BLaER1 treated with 17β-estradiol and CSF1 and Interleukin-3, amounts not matched to agents 10 nM and 100 nM (cell line): ENCODE measurements around the gene HTT-AS.
A peak's percentile ranks its signal among the peaks of the same experiment; 100 is the strongest.

ENCODE experiments used
- H3K27ac ChIP-seq, 11 experiments: shearing (Covaris generic); formaldehyde crosslinking; 2 replicates each; pipeline ENCODE4 v1.8.1; 2022
- H3K27me3 ChIP-seq, 11 experiments: shearing (Covaris generic); formaldehyde crosslinking; 2 replicates each; pipeline ENCODE4 v1.8.1; 2022
- H3K36me3 ChIP-seq, 11 experiments: shearing (Covaris generic); formaldehyde crosslinking; 2 replicates each; pipeline ENCODE4 v1.8.1; 2022
- H3K4me1 ChIP-seq, 10 experiments: shearing (Covaris generic); formaldehyde crosslinking; 2 replicates each; pipeline ENCODE4 v1.8.1; 2022
- H3K4me2 ChIP-seq, 11 experiments: shearing (Covaris generic); formaldehyde crosslinking; 2 replicates each; pipeline ENCODE4 v1.8.1; 2022
- H3K4me3 ChIP-seq, 10 experiments: shearing (Covaris generic); formaldehyde crosslinking; 2 replicates each; pipeline ENCODE4 v1.8.1; 2022
- H3K9ac ChIP-seq, 11 experiments: shearing (Covaris generic); formaldehyde crosslinking; 2 replicates each; pipeline ENCODE4 v1.8.1; 2022
- H3K9me3 ChIP-seq, 11 experiments: shearing (Covaris generic); formaldehyde crosslinking; replicated peaks in 1 of 11; 2 replicates each; pipeline ENCODE4 v1.8.1; 2022
- H4K20me1 ChIP-seq, 11 experiments: shearing (Covaris generic); formaldehyde crosslinking; 2 replicates each; pipeline ENCODE4 v1.8.1; 2022
- Cebpa-rat ChIP-seq, 11 experiments: shearing (Covaris generic); IDR thresholded peaks; 2 replicates each; pipeline ENCODE4 v1.8.1; 2022

HTT-AS gene

GRCh38 chr4:3082925-3083515, 8.7 kb upstream of the HTT-AS start:
- no peak for TF ChIP-seq Cebpa-rat (IDR thresholded peaks at IDR 0.05)
- Histone ChIP-seq H3K9ac (no peak overlapping the region), H3K4me2 (no peak overlapping the region), H4K20me1 (peaks cover 75 to 100% (median 96%) of the 10 kb centered on the region in 11 experiments; a peak in 21 of 22 replicates), H3K36me3 (peaks cover 15 to 38% (median 28%) of the 10 kb centered on the region in 11 experiments), H3K9me3 (no peaks in the 10 kb centered on the region), H3K4me3 (no peak overlapping the region), H3K27me3 (no peaks in the 10 kb centered on the region), H3K27ac (no peak overlapping the region), H3K4me1 (peaks cover 15 to 33% (median 22%) of the 10 kb centered on the region in 10 experiments)

DNA sequence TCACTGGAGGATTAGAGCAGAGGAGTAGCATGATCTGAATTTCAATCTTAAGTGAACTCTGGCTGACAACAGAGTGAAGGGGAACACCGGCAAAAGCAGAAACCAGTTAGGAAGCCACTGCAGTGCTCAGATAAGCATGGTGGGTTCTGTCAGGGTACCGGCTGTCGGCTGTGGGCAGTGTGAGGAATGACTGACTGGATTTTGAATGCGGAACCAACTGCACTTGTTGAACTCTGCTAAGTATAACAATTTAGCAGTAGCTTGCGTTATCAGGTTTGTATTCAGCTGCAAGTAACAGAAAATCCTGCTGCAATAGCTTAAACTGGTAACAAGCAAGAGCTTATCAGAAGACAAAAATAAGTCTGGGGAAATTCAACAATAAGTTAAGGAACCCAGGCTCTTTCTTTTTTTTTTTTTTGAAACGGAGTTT, 5.4 kb upstream of the HTT-AS start:
- peaks cover 39 to 57% (median 43%) of the 10 kb centered on the region in 10 experiments for H3K4me1 ChIP-seq
- peaks cover 78 to 96% (median 92%) of the 10 kb centered on the region in 11 experiments for H4K20me1 ChIP-seq

GRCh38 chr4:3077796-3078195, 3.5 kb upstream of the HTT-AS start:
- Histone ChIP-seq H3K27me3 (no peaks in the 10 kb centered on the region), H3K4me3 (no peak overlapping the region)

More for the DNA sequence above, 5.4 kb upstream of the HTT-AS start:
- no peaks in the 10 kb centered on the region for H3K9me3 ChIP-seq
- TF ChIP-seq Cebpa-rat (IDR thresholded peaks at IDR 0.05) = no peak
- H3K4me3 ChIP-seq = no peak overlapping the region
- H3K4me2 ChIP-seq = peak overlapping the region in 8 of 11 experiments; percentile 56 to 98 (median 92); a peak in 9 of 22 replicates
- no peak overlapping the region for H3K27ac ChIP-seq
- peaks cover 0 to 18% (median 4%) of the 10 kb centered on the region in 11 experiments; a peak in 10 of 22 replicates for H3K36me3 ChIP-seq
- no peak overlapping the region for H3K9ac ChIP-seq
- no peaks in the 10 kb centered on the region for H3K27me3 ChIP-seq

DNA sequence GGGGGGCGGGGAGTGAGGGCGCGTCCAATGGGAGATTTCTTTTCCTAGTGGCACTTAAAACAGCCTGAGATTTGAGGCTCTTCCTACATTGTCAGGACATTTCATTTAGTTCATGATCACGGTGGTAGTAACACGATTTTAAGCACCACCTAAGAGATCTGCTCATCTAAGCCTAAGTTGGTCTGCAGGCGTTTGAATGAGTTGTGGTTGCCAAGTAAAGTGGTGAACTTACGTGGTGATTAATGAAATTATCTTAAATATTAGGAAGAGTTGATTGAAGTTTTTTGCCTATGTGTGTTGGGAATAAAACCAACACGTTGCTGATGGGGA, 1.3 kb upstream of the HTT-AS start:
- Histone ChIP-seq H3K9me3 (no peaks in the 10 kb centered on the region), H4K20me1 (peaks cover 48 to 55% (median 51%) of the 10 kb centered on the region in 11 experiments; a peak in 21 of 22 replicates), H3K27ac (peak overlapping the region in 10 of 11 experiments; percentile 42 to 95 (median 88); a peak in 18 of 22 replicates), H3K4me1 (peaks cover 46 to 54% (median 50%) of the 10 kb centered on the region in 10 experiments), H3K4me2 (peak overlapping the region; percentile 86 to 99 (median 92)), H3K9ac (peak overlapping the region; percentile 65 to 97 (median 94); a peak in 21 of 22 replicates), H3K4me3 (peak overlapping the region; percentile 75 to 97 (median 92)), H3K27me3 (no peaks in the 10 kb centered on the region), H3K36me3 (peaks cover 0 to 8% (median 0%) of the 10 kb centered on the region in 11 experiments; a peak in 3 of 22 replicates)
- TF ChIP-seq Cebpa-rat (IDR thresholded peaks at IDR 0.05) = no peak

More at GRCh38 chr4:3077796-3078195, 3.5 kb upstream of the HTT-AS start:
- Histone ChIP-seq H3K36me3 (peaks cover 0 to 18% (median 2%) of the 10 kb centered on the region in 11 experiments; a peak in 8 of 22 replicates), H3K9me3 (no peaks in the 10 kb centered on the region), H4K20me1 (peaks cover 65 to 77% (median 73%) of the 10 kb centered on the region in 11 experiments; a peak in 21 of 22 replicates), H3K27ac (peak overlapping the region in 6 of 11 experiments; percentile 16 to 36 (median 25); a peak in 6 of 22 replicates), H3K4me1 (peaks cover 46 to 57% (median 50%) of the 10 kb centered on the region in 10 experiments), H3K9ac (peak overlapping the region in 10 of 11 experiments; percentile 1 to 54 (median 28); a peak in 9 of 22 replicates), H3K4me2 (peak overlapping the region; percentile 56 to 98 (median 91))
- TF ChIP-seq Cebpa-rat (IDR thresholded peaks at IDR 0.05) = no peak

GRCh38 chr4:3074846-3075651, 711 bp upstream of the HTT-AS start:
- Histone ChIP-seq H3K9me3 (no peaks in the 10 kb centered on the region), H4K20me1 (peaks cover 44 to 50% (median 45%) of the 10 kb centered on the region in 11 experiments; a peak in 21 of 22 replicates), H3K4me2 (peak overlapping the region; percentile 86 to 99 (median 92)), H3K36me3 (peaks cover 0 to 8% (median 0%) of the 10 kb centered on the region in 11 experiments; a peak in 3 of 22 replicates), H3K4me3 (peak overlapping the region; percentile 75 to 97 (median 92)), H3K27me3 (no peaks in the 10 kb centered on the region), H3K4me1 (peaks cover 44 to 53% (median 50%) of the 10 kb centered on the region in 10 experiments), H3K9ac (peak overlapping the region; percentile 87 to 97 (median 95)), H3K27ac (peak overlapping the region; percentile 83 to 95 (median 90))
- TF ChIP-seq Cebpa-rat (IDR thresholded peaks at IDR 0.05) = no peak

DNA sequence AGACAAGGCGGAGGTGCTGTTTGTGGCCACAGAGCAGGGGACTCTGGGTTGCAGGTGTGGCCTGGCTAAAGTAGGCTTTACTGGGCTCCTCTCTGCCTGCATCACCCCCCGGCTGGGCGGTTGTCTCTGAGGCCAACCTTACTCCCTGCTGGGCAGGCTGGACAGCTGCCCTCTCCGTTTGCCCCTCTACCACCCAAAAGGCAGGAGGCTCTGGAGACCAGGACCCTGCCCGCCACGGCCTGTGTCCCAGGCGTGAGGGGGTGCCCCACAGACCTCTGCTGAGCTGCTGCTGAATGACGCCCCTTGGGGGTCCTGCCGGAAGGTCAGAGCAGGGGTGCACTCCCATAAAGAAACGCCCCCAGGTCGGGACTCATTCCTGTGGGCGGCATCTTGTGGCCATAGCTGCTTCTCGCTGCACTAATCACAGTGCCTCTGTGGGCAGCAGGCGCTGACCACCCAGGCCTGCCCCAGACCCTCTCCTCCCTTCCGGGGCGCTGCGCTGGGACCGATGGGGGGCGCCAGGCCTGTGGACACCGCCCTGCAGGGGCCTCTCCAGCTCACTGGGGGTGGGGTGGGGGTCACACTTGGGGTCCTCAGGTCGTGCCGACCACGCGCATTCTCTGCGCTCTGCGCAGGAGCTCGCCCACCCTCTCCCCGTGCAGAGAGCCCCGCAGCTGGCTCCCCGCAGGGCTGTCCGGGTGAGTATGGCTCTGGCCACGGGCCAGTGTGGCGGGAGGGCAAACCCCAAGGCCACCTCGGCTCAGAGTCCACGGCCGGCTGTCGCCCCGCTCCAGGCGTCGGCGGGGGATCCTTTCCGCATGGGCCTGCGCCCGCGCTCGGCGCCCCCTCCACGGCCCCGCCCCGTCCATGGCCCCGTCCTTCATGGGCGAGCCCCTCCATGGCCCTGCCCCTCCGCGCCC, 920 bp downstream of the HTT-AS start:
- Histone ChIP-seq H3K4me3 (peak overlapping the region; percentile 55 to 73 (median 60)), H3K36me3 (no peaks in the 10 kb centered on the region), H3K27me3 (no peaks in the 10 kb centered on the region), H3K4me2 (peak overlapping the region; percentile 75 to 91 (median 87)), H3K27ac (peak overlapping the region in 9 of 11 experiments; percentile 45 to 85 (median 75); a peak in 18 of 22 replicates), H3K4me1 (peaks cover 28 to 37% (median 35%) of the 10 kb centered on the region in 10 experiments), H3K9me3 (no peaks in the 10 kb centered on the region), H3K9ac (peak overlapping the region; percentile 69 to 83 (median 77); a peak in 21 of 22 replicates), H4K20me1 (peaks cover 28 to 33% (median 29%) of the 10 kb centered on the region in 11 experiments; a peak in 21 of 22 replicates)
- no peak for TF ChIP-seq Cebpa-rat (IDR thresholded peaks at IDR 0.05)

DNA sequence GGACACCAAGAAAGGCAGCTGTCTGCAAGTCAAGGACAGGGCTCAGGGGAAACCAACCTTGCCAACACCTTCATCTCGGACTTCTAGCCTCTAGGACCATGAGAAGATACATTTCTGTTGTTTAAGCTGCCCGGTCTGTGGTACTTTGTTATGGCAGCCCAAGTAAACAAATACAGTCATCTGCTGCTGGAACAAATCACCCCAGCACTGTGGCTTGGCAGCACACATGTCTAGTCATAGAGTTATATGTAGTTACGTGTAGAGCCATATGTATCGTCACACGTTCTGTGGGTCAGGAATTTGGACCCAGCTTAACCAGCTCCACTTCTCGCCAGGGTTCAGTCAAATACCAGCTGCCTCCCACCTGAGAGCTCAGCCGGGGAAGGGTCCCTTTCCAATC, 2.5 kb downstream of the HTT-AS start:
- Histone ChIP-seq H3K27ac (no peak overlapping the region), H3K9me3 (peaks cover 0 to 2% (median 0%) of the 10 kb centered on the region in 11 experiments; a peak in 5 of 22 replicates), H3K4me3 (no peak overlapping the region), H4K20me1 (peaks cover 12 to 17% (median 13%) of the 10 kb centered on the region in 11 experiments; a peak in 21 of 22 replicates), H3K36me3 (no peaks in the 10 kb centered on the region), H3K9ac (no peak overlapping the region), H3K4me1 (peaks cover 18 to 27% (median 20%) of the 10 kb centered on the region in 10 experiments), H3K4me2 (no peak overlapping the region), H3K27me3 (no peaks in the 10 kb centered on the region)
- TF ChIP-seq Cebpa-rat (IDR thresholded peaks at IDR 0.05) = no peak
